ENCODE measurements around the gene OMA1. TPM values are rescaled to one million over a fixed set of nuclear protein-coding genes. Genes with fewer than 3 reads are reported as not detected.

The OMA1 gene
- polyA plus RNA-seq, 1 donor (not counting 4 experiments of a cell fraction or from before 2014, with no cell fraction given): 16.3 TPM

DNA sequence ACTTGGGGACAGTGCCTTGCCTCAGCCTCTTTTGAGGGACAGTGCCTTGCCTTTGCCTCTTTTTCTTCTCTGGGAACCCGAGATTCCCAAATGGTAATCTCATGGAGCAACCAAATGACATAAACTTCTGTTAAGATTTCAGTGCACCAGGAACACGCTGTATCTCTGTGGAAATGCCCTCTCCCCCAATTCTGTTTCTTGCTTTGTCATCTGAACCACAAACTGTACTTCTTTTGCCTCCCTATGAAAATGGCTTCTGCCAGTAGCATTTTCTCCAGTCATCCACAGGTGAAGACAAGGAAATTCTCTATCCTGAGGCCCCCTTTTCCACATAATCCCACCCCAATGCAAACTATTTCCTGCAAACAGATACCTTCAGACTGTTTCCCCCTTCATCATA, 66.3 kb downstream of the OMA1 start:
- no peak overlapping the region for H3K9ac ChIP-seq (ENCODE audit: control insufficient read depth, extremely low read depth, insufficient read depth, low read length)
- dilution Hi-C loops (cut with MboI; ENCODE audit: extremely low pct_ligation_motif_present, low sequenced_read_pairs): no loop called here
- H3K4me3 ChIP-seq (ENCODE audit: control insufficient read depth in 2 of 3, extremely low read depth in 1 of 3, insufficient read depth in 2 of 3, low read depth in 1 of 3, low read length in 3 of 3): no peak overlapping the region
- no peak overlapping the region for H3K27ac ChIP-seq (ENCODE audit: control insufficient read depth, insufficient read depth, low read length)
- DNase-seq (ENCODE audit: low read depth, low spot score) (no peak), FAIRE-seq (no peak)
- no peaks in the 10 kb centered on the region for H3K4me1 ChIP-seq (ENCODE audit: control insufficient read depth, extremely low read depth, insufficient read depth, low read length)
- no peaks in the 10 kb centered on the region for H3K36me3 ChIP-seq (ENCODE audit: control insufficient read depth in 2 of 2, extremely low read depth in 1 of 2, insufficient read depth in 2 of 2, low read length in 2 of 2)
- H3K27me3 ChIP-seq (ENCODE audit: control insufficient read depth, extremely low read depth, insufficient read depth, low read length): no peaks in the 10 kb centered on the region
- H3K9me1 ChIP-seq (ENCODE audit: control insufficient read depth, extremely low read depth, insufficient read depth, low read length): no peaks in the 10 kb centered on the region
- no peak overlapping the region for H3K4me2 ChIP-seq (ENCODE audit: control insufficient read depth, extremely low read depth, insufficient read depth, low read depth, low read length)
- TF ChIP-seq, protein P1, sequence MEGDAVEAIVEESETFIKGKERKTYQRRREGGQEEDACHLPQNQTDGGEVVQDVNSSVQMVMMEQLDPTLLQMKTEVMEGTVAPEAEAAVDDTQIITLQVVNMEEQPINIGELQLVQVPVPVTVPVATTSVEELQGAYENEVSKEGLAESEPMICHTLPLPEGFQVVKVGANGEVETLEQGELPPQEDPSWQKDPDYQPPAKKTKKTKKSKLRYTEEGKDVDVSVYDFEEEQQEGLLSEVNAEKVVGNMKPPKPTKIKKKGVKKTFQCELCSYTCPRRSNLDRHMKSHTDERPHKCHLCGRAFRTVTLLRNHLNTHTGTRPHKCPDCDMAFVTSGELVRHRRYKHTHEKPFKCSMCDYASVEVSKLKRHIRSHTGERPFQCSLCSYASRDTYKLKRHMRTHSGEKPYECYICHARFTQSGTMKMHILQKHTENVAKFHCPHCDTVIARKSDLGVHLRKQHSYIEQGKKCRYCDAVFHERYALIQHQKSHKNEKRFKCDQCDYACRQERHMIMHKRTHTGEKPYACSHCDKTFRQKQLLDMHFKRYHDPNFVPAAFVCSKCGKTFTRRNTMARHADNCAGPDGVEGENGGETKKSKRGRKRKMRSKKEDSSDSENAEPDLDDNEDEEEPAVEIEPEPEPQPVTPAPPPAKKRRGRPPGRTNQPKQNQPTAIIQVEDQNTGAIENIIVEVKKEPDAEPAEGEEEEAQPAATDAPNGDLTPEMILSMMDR (optimal IDR thresholded peaks at IDR 0.05 in 1 of 3, IDR thresholded peaks at IDR 0.05 in 1 of 3, conservative IDR thresholded peaks at IDR 0.05 in 1 of 3; ENCODE audit: extremely low read depth in 1 of 3, insufficient read depth in 2 of 3, low read length in 3 of 3): no peak
- no peak for TF ChIP-seq EZH2 (IDR thresholded peaks at IDR 0.05; ENCODE audit: low read length)
- no peaks in the 10 kb centered on the region for H3K9me3 ChIP-seq (ENCODE audit: control insufficient read depth, low read depth, low read length)
- no peak overlapping the region for H2AFZ ChIP-seq (ENCODE audit: control insufficient read depth, low read length)
- no peaks in the 10 kb centered on the region for H4K20me1 ChIP-seq (ENCODE audit: control insufficient read depth, extremely low read depth, insufficient read depth, low read length)
- H3K79me2 ChIP-seq (ENCODE audit: control insufficient read depth, insufficient read depth, low read length): no peaks in the 10 kb centered on the region

DNA sequence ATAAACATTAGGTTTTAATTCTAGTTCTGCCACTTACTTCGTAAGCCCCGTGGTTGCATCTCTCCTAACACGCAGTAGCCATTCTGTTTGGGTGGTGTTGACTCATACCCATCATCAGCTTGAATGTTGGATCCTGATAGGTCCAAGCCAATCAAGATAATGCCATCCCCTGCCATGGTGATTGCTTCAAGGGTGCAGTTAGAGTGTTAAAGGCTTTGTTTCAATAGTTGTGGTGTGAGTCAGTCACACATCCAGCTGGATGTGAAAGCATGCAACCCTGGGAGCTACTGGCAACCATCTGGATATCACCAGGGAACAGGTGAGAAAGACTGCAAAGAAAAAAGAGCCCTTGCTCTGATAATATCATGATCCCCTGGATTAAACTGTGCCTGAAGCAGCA, 69.1 kb downstream of the OMA1 start:
- DNase-seq (ENCODE audit: low read depth, low spot score) (no peak), FAIRE-seq (no peak)
- Histone ChIP-seq H3K79me2 (ENCODE audit: control insufficient read depth, insufficient read depth, low read length) (no peaks in the 10 kb centered on the region), H3K27me3 (ENCODE audit: control insufficient read depth, extremely low read depth, insufficient read depth, low read length) (no peaks in the 10 kb centered on the region), H3K4me1 (ENCODE audit: control insufficient read depth, extremely low read depth, insufficient read depth, low read length) (no peaks in the 10 kb centered on the region), H4K20me1 (ENCODE audit: control insufficient read depth, extremely low read depth, insufficient read depth, low read length) (no peaks in the 10 kb centered on the region), H3K27ac (ENCODE audit: control insufficient read depth, insufficient read depth, low read length) (no peak overlapping the region), H3K9me3 (ENCODE audit: control insufficient read depth, low read depth, low read length) (no peaks in the 10 kb centered on the region), H3K4me2 (ENCODE audit: control insufficient read depth, extremely low read depth, insufficient read depth, low read depth, low read length) (no peak overlapping the region), H3K4me3 (ENCODE audit: control insufficient read depth in 2 of 3, extremely low read depth in 1 of 3, insufficient read depth in 2 of 3, low read depth in 1 of 3, low read length in 3 of 3) (no peak overlapping the region), H3K9ac (ENCODE audit: control insufficient read depth, extremely low read depth, insufficient read depth, low read length) (no peak overlapping the region), H3K9me1 (ENCODE audit: control insufficient read depth, extremely low read depth, insufficient read depth, low read length) (no peaks in the 10 kb centered on the region), H3K36me3 (ENCODE audit: control insufficient read depth in 2 of 2, extremely low read depth in 1 of 2, insufficient read depth in 2 of 2, low read length in 2 of 2) (no peaks in the 10 kb centered on the region), H2AFZ (ENCODE audit: control insufficient read depth, low read length) (no peak overlapping the region)
- dilution Hi-C loops (cut with MboI; ENCODE audit: extremely low pct_ligation_motif_present, low sequenced_read_pairs): no loop called here
- TF ChIP-seq, protein P1 (optimal IDR thresholded peaks at IDR 0.05 in 1 of 3, IDR thresholded peaks at IDR 0.05 in 1 of 3, conservative IDR thresholded peaks at IDR 0.05 in 1 of 3; ENCODE audit: extremely low read depth in 1 of 3, insufficient read depth in 2 of 3, low read length in 3 of 3): no peak
- TF ChIP-seq EZH2 (IDR thresholded peaks at IDR 0.05; ENCODE audit: low read length): no peak

All from keratinocyte (primary cell).